HL-60 (cell line): ENCODE data around the gene SOX30.

Experiments used
- POLR2AphosphoS5 ChIP-seq: IDR thresholded peaks from 2 replicates; pipeline ENCODE4 v1.6.1; 2012; ENCODE audit warnings: low read depth
- TF ChIP-seq, protein P1 (sequence below): IDR thresholded peaks from one replicate; pipeline ENCODE4 v1.5.1; 2011; ENCODE audit warnings: low read length, control low read depth, inconsistent platforms; ENCODE audit not compliant: insufficient read depth

DNA sequence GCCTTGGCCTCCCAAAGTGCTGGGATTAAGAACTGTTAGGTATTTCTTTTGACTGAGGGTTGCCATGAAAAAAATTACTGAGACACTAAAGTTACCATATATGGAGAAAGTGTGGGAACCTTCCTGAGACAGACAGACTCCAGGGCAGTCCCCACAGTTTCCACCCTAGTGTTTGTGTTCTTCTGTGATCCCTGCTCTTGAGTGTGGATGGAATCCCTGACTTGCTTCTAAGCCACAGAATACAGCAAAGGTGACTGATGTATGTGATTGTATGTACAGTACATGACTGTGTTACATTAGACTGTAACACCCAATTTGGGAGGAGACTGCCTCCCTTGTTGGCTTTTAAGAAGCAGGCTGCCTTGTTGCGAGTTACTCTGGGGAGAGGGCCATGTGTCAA is 52.0 kb downstream of the SOX30 start:
- TF ChIP-seq, protein P1, sequence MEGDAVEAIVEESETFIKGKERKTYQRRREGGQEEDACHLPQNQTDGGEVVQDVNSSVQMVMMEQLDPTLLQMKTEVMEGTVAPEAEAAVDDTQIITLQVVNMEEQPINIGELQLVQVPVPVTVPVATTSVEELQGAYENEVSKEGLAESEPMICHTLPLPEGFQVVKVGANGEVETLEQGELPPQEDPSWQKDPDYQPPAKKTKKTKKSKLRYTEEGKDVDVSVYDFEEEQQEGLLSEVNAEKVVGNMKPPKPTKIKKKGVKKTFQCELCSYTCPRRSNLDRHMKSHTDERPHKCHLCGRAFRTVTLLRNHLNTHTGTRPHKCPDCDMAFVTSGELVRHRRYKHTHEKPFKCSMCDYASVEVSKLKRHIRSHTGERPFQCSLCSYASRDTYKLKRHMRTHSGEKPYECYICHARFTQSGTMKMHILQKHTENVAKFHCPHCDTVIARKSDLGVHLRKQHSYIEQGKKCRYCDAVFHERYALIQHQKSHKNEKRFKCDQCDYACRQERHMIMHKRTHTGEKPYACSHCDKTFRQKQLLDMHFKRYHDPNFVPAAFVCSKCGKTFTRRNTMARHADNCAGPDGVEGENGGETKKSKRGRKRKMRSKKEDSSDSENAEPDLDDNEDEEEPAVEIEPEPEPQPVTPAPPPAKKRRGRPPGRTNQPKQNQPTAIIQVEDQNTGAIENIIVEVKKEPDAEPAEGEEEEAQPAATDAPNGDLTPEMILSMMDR = no peak
- no peak for TF ChIP-seq POLR2AphosphoS5
